Measurements from ENCODE around the gene C4orf36.

C4orf36 gene

GRCh38 chr4:86921608-86922252 lies 29.5 kb upstream of the C4orf36 start:
- Mint-ChIP-seq H3K27ac (no peak overlapping the region), H3K36me3 (no peaks in the 10 kb centered on the region), H3K27me3 (no peaks in the 10 kb centered on the region), H3K4me3 (no peak overlapping the region), H3K4me1 (no peaks in the 10 kb centered on the region), H3K9me3 (no peaks in the 10 kb centered on the region)

DNA sequence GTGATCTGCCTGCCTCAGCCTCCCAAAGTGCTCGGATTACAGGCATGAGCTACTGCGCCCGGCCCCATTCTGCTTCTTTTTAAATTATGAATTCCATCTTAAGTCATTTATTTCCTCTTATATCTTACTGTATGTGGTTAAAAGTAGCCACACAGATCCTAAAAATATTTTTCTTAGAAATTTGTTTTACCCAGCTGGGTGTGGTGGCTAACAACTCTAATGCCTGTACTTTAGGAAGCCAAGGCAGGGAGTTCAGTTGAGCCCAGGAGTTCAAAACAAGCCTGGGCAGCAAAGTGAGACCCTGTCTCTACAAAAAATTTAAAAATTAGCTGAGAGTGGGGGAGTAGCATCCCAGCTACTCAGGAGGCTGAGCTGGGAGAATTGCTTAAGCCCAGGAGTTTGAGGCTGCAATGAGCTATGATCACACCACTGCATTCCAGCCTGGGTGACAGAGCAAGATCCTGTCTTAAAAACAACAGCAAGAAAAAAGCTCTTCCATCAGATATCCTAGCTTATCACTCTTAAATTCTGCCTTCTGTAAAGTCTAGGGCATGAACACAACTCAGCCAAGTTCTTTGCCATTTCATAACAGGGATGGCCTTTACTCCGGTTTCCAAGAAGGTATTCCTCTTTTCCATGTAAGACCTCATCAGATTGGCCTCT lies 27.5 kb upstream of the C4orf36 start:
- H3K36me3 Mint-ChIP-seq = peaks cover 7% of the 10 kb centered on the region
- H3K27me3 Mint-ChIP-seq = no peaks in the 10 kb centered on the region
- H3K27ac Mint-ChIP-seq = no peak overlapping the region
- no peak overlapping the region for H3K4me3 Mint-ChIP-seq
- H3K4me1 Mint-ChIP-seq = no peaks in the 10 kb centered on the region
- H3K9me3 Mint-ChIP-seq = no peaks in the 10 kb centered on the region

DNA sequence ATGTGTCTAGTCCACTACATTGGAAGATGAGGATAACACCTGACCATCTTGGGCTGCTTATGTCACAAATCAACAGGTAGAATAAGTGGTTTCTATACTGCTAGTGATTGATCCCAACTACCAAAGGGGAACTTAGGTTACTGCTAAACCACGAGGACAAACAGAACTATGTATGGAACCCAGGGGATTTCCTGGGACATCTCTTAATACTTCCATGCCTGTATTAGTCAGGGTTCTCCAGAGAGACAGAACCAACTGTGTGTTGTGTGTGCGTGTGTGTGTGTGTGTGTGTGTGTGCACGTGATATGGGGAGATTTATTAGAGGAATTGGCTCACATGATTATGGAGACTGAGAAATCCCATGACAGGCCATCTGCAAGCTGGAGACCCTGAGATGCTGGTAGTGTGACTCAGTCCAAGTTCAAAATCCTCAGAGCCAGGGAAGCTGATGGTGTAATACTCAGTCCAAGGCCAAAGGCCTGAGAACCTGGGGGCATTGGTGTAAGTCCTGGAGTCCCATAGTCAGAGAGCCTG lies 26.4 kb upstream of the C4orf36 start:
- no peaks in the 10 kb centered on the region for H3K27me3 Mint-ChIP-seq
- no peak overlapping the region for H3K27ac Mint-ChIP-seq
- H3K9me3 Mint-ChIP-seq = no peaks in the 10 kb centered on the region
- H3K4me3 Mint-ChIP-seq = no peak overlapping the region
- H3K36me3 Mint-ChIP-seq = peaks cover 7% of the 10 kb centered on the region
- no peaks in the 10 kb centered on the region for H3K4me1 Mint-ChIP-seq

- H3K27me3 Mint-ChIP-seq = no peaks in the 10 kb centered on the region
- peaks cover 7% of the 10 kb centered on the region for H3K36me3 Mint-ChIP-seq
- no peaks in the 10 kb centered on the region for H3K9me3 Mint-ChIP-seq
- H3K27ac Mint-ChIP-seq = no peak overlapping the region
- H3K4me1 Mint-ChIP-seq = no peaks in the 10 kb centered on the region
- no peak overlapping the region for H3K4me3 Mint-ChIP-seq
Observed at GRCh38 chr4:86917212-86918039, 25.2 kb upstream of the C4orf36 start.

GRCh38 chr4:86916392-86916791 lies 24.2 kb upstream of the C4orf36 start:
- H3K4me1 Mint-ChIP-seq = peaks cover 2% of the 10 kb centered on the region
- H3K27ac Mint-ChIP-seq = no peak overlapping the region
- no peaks in the 10 kb centered on the region for H3K27me3 Mint-ChIP-seq
- H3K4me3 Mint-ChIP-seq = no peak overlapping the region
- no peaks in the 10 kb centered on the region for H3K9me3 Mint-ChIP-seq
- H3K36me3 Mint-ChIP-seq = peaks cover 7% of the 10 kb centered on the region

- Mint-ChIP-seq H3K36me3 (peaks cover 7% of the 10 kb centered on the region), H3K27me3 (no peaks in the 10 kb centered on the region), H3K9me3 (no peaks in the 10 kb centered on the region), H3K4me3 (no peak overlapping the region), H3K4me1 (peaks cover 24% of the 10 kb centered on the region), H3K27ac (no peak overlapping the region)
Observed at GRCh38 chr4:86910820-86911684, 18.8 kb upstream of the C4orf36 start.

GRCh38 chr4:86910369-86910768 lies 18.1 kb upstream of the C4orf36 start:
- H3K9me3 Mint-ChIP-seq = no peaks in the 10 kb centered on the region
- peaks cover 5% of the 10 kb centered on the region for H3K36me3 Mint-ChIP-seq
- H3K27ac Mint-ChIP-seq = no peak overlapping the region

GRCh38 chr4:86909546-86910295 lies 17.5 kb upstream of the C4orf36 start:
- Mint-ChIP-seq H3K4me3 (no peak overlapping the region), H3K27me3 (no peaks in the 10 kb centered on the region), H3K36me3 (no peaks in the 10 kb centered on the region), H3K9me3 (no peaks in the 10 kb centered on the region), H3K27ac (no peak overlapping the region), H3K4me1 (peaks cover 24% of the 10 kb centered on the region)

More at GRCh38 chr4:86910369-86910768, 18.1 kb upstream of the C4orf36 start:
- H3K4me3 Mint-ChIP-seq = no peak overlapping the region
- H3K27me3 Mint-ChIP-seq = no peaks in the 10 kb centered on the region
- peaks cover 24% of the 10 kb centered on the region for H3K4me1 Mint-ChIP-seq

- Mint-ChIP-seq H3K9me3 (no peaks in the 10 kb centered on the region), H3K27me3 (peaks cover 2% of the 10 kb centered on the region), H3K4me3 (peak overlapping the region; percentile 66), H3K36me3 (no peaks in the 10 kb centered on the region), H3K4me1 (peaks cover 26% of the 10 kb centered on the region), H3K27ac (no peak overlapping the region)
Observed at GRCh38 chr4:86908251-86908657, 16.0 kb upstream of the C4orf36 start.

DNA sequence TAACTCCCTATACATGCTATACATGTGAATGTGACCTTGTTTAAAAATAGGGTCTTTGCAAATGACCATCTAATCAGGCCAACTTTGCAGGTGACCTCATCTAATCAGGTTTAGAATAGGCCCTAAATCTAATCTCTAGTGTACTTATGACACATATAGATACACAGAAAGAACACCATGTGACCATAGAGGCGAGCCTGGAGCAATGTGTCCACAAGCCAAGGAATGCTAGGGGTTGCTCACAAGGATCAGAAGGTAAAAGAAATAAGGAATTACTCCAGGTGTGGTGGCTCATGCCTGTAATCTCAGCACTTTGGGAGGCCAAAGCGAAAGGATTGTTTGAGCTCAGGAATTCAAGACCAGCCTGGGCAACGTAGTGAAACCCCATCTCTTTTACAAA lies 9.6 kb upstream of the C4orf36 start:
- Mint-ChIP-seq H3K4me1 (peaks cover 3% of the 10 kb centered on the region), H3K36me3 (no peaks in the 10 kb centered on the region), H3K4me3 (no peak overlapping the region), H3K27ac (no peak overlapping the region), H3K27me3 (peaks cover 7% of the 10 kb centered on the region), H3K9me3 (no peaks in the 10 kb centered on the region)

- H3K4me1 Mint-ChIP-seq = no peaks in the 10 kb centered on the region
- H3K36me3 Mint-ChIP-seq = no peaks in the 10 kb centered on the region
- no peak overlapping the region for H3K27ac Mint-ChIP-seq
- no peaks in the 10 kb centered on the region for H3K9me3 Mint-ChIP-seq
- H3K27me3 Mint-ChIP-seq = peaks cover 7% of the 10 kb centered on the region
- no peak overlapping the region for H3K4me3 Mint-ChIP-seq
Observed at GRCh38 chr4:86898562-86898961, 6.3 kb upstream of the C4orf36 start.

DNA sequence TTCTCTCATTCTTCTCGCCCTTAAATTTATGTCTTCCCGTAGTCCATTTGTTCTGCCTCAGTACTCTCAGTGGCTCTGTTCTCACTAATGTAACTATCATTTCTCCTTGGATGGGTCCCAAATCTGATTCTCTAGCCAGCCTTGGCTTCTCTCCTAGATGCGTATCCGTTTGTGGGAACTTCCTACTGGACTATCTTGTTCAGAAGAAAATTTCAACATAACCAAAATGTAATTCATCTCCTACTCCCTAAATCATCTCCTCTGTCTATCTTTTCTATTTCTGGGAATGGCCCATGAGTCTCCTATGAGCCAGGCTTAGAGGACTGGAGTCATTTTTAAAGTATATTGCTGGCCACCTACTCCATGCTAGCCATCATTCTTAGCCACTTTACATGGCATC lies 4.4 kb upstream of the C4orf36 start:
- Mint-ChIP-seq H3K9me3 (no peaks in the 10 kb centered on the region), H3K27ac (no peak overlapping the region)

GRCh38 chr4:86895692-86896488 lies 3.7 kb upstream of the C4orf36 start:
- peaks cover 5% of the 10 kb centered on the region for H3K4me1 Mint-ChIP-seq
- no peaks in the 10 kb centered on the region for H3K9me3 Mint-ChIP-seq
- H3K36me3 Mint-ChIP-seq = no peaks in the 10 kb centered on the region
- H3K27me3 Mint-ChIP-seq = peaks cover 12% of the 10 kb centered on the region
- H3K4me3 Mint-ChIP-seq = no peak overlapping the region
- no peak overlapping the region for H3K27ac Mint-ChIP-seq

More for the DNA sequence above, 4.4 kb upstream of the C4orf36 start:
- Mint-ChIP-seq H3K36me3 (no peaks in the 10 kb centered on the region), H3K4me1 (peaks cover 5% of the 10 kb centered on the region), H3K4me3 (no peak overlapping the region), H3K27me3 (peaks cover 6% of the 10 kb centered on the region)

DNA sequence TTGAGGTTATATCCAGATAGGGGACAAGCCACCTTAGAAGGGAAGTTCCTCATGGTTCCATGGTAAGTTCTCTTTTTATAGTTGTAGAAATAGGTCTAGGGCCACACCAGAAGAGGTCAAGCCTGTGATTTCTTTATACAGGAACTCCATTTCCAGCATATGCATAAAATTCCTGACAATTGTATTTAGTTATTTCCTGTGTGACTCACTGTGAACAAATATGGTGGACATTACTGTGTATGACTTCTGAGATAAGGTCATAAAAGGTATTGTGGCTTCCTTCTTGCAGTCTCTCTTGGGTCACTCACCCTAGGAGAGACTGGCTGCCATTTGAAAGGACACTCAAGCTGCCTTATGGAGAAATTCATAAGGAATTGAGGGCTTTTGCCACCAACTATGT lies 2.2 kb upstream of the C4orf36 start:
- Mint-ChIP-seq H3K27ac (no peak overlapping the region), H3K4me3 (no peak overlapping the region), H3K9me3 (no peaks in the 10 kb centered on the region), H3K27me3 (peaks cover 21% of the 10 kb centered on the region), H3K4me1 (peaks cover 5% of the 10 kb centered on the region), H3K36me3 (peaks cover under 1% of the 10 kb centered on the region)

Measured in activated naive CD4-positive, alpha-beta T cell treated with anti-CD3 and anti-CD28 coated beads, Interleukin-2, amount 50 U/mL, for 24 hours (primary cell).